ENCODE measurements around the gene ZDHHC18. TPM values are rescaled to one million over a fixed set of nuclear protein-coding genes. Genes with fewer than 3 reads are reported as not detected.

Gene ZDHHC18
- total and polyA plus RNA-seq, 2 experiments from 2014 or later, result 1.3 to 11.6 TPM

GRCh38 chr1:26848499-26848898, 22.0 kb downstream of the ZDHHC18 start:
- peaks cover 26% of the 10 kb centered on the region for H3F3A ChIP-seq (ENCODE audit: insufficient read depth)
- H3K9me3 ChIP-seq (ENCODE audit: low read depth), result no peaks in the 10 kb centered on the region
- peaks cover 3% of the 10 kb centered on the region; the same call in 1 of the 2 replicates for H3K36me3 ChIP-seq (ENCODE audit: low read depth)
- peak overlapping the region; percentile 4 for H3K4me2 ChIP-seq (ENCODE audit: unreplicated experiment)
- H3K27ac ChIP-seq, result peak overlapping the region; percentile 94
- no peak overlapping the region for H3K4me3 ChIP-seq
- in situ Hi-C loops (cut with MboI), result no loop called here
- H3K79me2 ChIP-seq (ENCODE audit: insufficient read depth), result no peaks in the 10 kb centered on the region; the same call in 1 of the 2 replicates
- H3K9me2 ChIP-seq (ENCODE audit: insufficient read depth), result no peaks in the 10 kb centered on the region
- no peak for DNase-seq
- H3K4me1 ChIP-seq (ENCODE audit: insufficient read depth), result peaks cover 20% of the 10 kb centered on the region
- H2AFZ ChIP-seq, result no peak overlapping the region
- 78 to 85% methylated on average over 9 to 10 of the region's 10 CpGs for WGBS, 2 experiments (ENCODE audit: low coverage in 1 of 2, low lambda C conversion rate in 2 of 2, missing lambda C conversion rate in 2 of 2)
- no peak for TF ChIP-seq EZH2phosphoT487 (IDR thresholded peaks at IDR 0.05; ENCODE audit: insufficient read depth, low read depth)
- no peak for TF ChIP-seq EZH2 (IDR thresholded peaks at IDR 0.05; ENCODE audit: insufficient read depth, poor library complexity, severe bottlenecking)
- no peaks in the 10 kb centered on the region for H3K27me3 ChIP-seq (replicated peaks; ENCODE audit: insufficient read depth)
- peak overlapping the region; percentile 77 for H3K9ac ChIP-seq
- H4K20me1 ChIP-seq (ENCODE audit: insufficient read depth), result no peaks in the 10 kb centered on the region

GRCh38 chr1:26848941-26849774, 22.7 kb downstream of the ZDHHC18 start:
- Histone ChIP-seq H3F3A (ENCODE audit: insufficient read depth) (peaks cover 26% of the 10 kb centered on the region), H3K79me2 (ENCODE audit: insufficient read depth) (no peaks in the 10 kb centered on the region; the same call in 1 of the 2 replicates), H4K20me1 (ENCODE audit: insufficient read depth) (no peaks in the 10 kb centered on the region), H3K4me1 (ENCODE audit: insufficient read depth) (peaks cover 20% of the 10 kb centered on the region), H3K27me3 (replicated peaks; ENCODE audit: insufficient read depth) (no peaks in the 10 kb centered on the region), H3K36me3 (ENCODE audit: low read depth) (peaks cover 3% of the 10 kb centered on the region; the same call in 1 of the 2 replicates), H3K27ac (peak overlapping the region; percentile 94), H3K4me2 (ENCODE audit: unreplicated experiment) (peak overlapping the region; percentile 4), H3K4me3 (no peak overlapping the region), H3K9me2 (ENCODE audit: insufficient read depth) (no peaks in the 10 kb centered on the region), H3K9ac (peak overlapping the region; percentile 77), H2AFZ (no peak overlapping the region), H3K9me3 (ENCODE audit: low read depth) (no peaks in the 10 kb centered on the region)
- peak; percentile 98 for DNase-seq
- in situ Hi-C loops (cut with MboI), result no loop called here
- 29 to 32% methylated on average over 10 of the region's 10 CpGs for WGBS, 2 experiments (ENCODE audit: low coverage in 1 of 2, low lambda C conversion rate in 2 of 2, missing lambda C conversion rate in 2 of 2)
- TF ChIP-seq EZH2 (IDR thresholded peaks at IDR 0.05; ENCODE audit: insufficient read depth, poor library complexity, severe bottlenecking), result no peak
- TF ChIP-seq EZH2phosphoT487 (IDR thresholded peaks at IDR 0.05; ENCODE audit: insufficient read depth, low read depth), result no peak

GRCh38 chr1:26851106-26851684, 24.7 kb downstream of the ZDHHC18 start:
- Histone ChIP-seq H3K9me2 (ENCODE audit: insufficient read depth) (no peaks in the 10 kb centered on the region), H3K4me3 (no peak overlapping the region), H3K36me3 (ENCODE audit: low read depth) (peaks cover 3% of the 10 kb centered on the region; the same call in 1 of the 2 replicates), H3K27me3 (replicated peaks; ENCODE audit: insufficient read depth) (no peaks in the 10 kb centered on the region), H3K4me1 (ENCODE audit: insufficient read depth) (peaks cover 20% of the 10 kb centered on the region), H3F3A (ENCODE audit: insufficient read depth) (peaks cover 26% of the 10 kb centered on the region), H3K4me2 (ENCODE audit: unreplicated experiment) (no peak overlapping the region), H3K27ac (no peak overlapping the region), H4K20me1 (ENCODE audit: insufficient read depth) (no peaks in the 10 kb centered on the region), H3K9ac (no peak overlapping the region), H3K79me2 (ENCODE audit: insufficient read depth) (no peaks in the 10 kb centered on the region), H2AFZ (no peak overlapping the region), H3K9me3 (ENCODE audit: low read depth) (no peaks in the 10 kb centered on the region)
- DNase-seq, result peak; percentile 42
- in situ Hi-C loops (cut with MboI), result no loop called here
- TF ChIP-seq EZH2phosphoT487 (IDR thresholded peaks at IDR 0.05; ENCODE audit: insufficient read depth, low read depth), result no peak
- TF ChIP-seq EZH2 (IDR thresholded peaks at IDR 0.05; ENCODE audit: insufficient read depth, poor library complexity, severe bottlenecking), result no peak
- 75 to 85% methylated on average over 11 to 12 of the region's 12 CpGs for WGBS, 2 experiments (ENCODE audit: low coverage in 1 of 2, low lambda C conversion rate in 2 of 2, missing lambda C conversion rate in 2 of 2)

GRCh38 chr1:26852701-26853100, 26.2 kb downstream of the ZDHHC18 start:
- Histone ChIP-seq H3K9me3 (ENCODE audit: low read depth) (no peaks in the 10 kb centered on the region), H3K36me3 (ENCODE audit: low read depth) (peaks cover 3% of the 10 kb centered on the region; the same call in 1 of the 2 replicates), H3K4me1 (ENCODE audit: insufficient read depth) (peaks cover 20% of the 10 kb centered on the region), H3K27ac (0 out of 2 replicates have a peak overlapping the region, but pooled peaks have one; percentile 7), H3K4me3 (no peak overlapping the region), H3F3A (ENCODE audit: insufficient read depth) (peaks cover 19% of the 10 kb centered on the region), H3K4me2 (ENCODE audit: unreplicated experiment) (no peak overlapping the region), H2AFZ (no peak overlapping the region), H3K27me3 (replicated peaks; ENCODE audit: insufficient read depth) (no peaks in the 10 kb centered on the region), H3K9me2 (ENCODE audit: insufficient read depth) (no peaks in the 10 kb centered on the region), H3K9ac (no peak overlapping the region), H4K20me1 (ENCODE audit: insufficient read depth) (no peaks in the 10 kb centered on the region), H3K79me2 (ENCODE audit: insufficient read depth) (no peaks in the 10 kb centered on the region)
- TF ChIP-seq EZH2phosphoT487 (IDR thresholded peaks at IDR 0.05; ENCODE audit: insufficient read depth, low read depth) (no peak), EZH2 (IDR thresholded peaks at IDR 0.05; ENCODE audit: insufficient read depth, poor library complexity, severe bottlenecking) (no peak)
- in situ Hi-C loops (cut with MboI), result no loop called here
- 67 to 68% methylated on average over 9 of the region's 9 CpGs for WGBS, 2 experiments (ENCODE audit: low coverage in 1 of 2, low lambda C conversion rate in 2 of 2, missing lambda C conversion rate in 2 of 2)
- DNase-seq, result no peak
